NB4 (cell line): ENCODE data around the gene CDH12.

Experiments
- CTCF ChIP-seq: IDR thresholded peaks from one replicate; pipeline ENCODE4 v1.5.1; 2012; ENCODE audit warnings: low read depth, low read length
- MAX ChIP-seq: IDR thresholded peaks from 2 replicates; pipeline ENCODE4 v1.6.1; 2011; ENCODE audit warnings: low read depth, low read length
- MYC ChIP-seq: IDR thresholded peaks from 2 replicates; pipeline ENCODE4 v1.6.1; 2011; ENCODE audit warnings: low read depth, low read length
- POLR2A ChIP-seq: IDR thresholded peaks from 2 replicates; pipeline ENCODE4 v1.6.1; 2011; ENCODE audit warnings: mild to moderate bottlenecking; ENCODE audit not compliant: insufficient read length; ENCODE audit errors: extremely low read depth

- TF ChIP-seq POLR2A (no peak), MAX (no peak), CTCF (no peak), MYC (no peak)
These were observed 750.3 kb downstream of the CDH12 start for GRCh38 chr5:22102823-22103359.
